ENCODE data around the gene NAMPT. TPM values are rescaled to one million over a fixed set of nuclear protein-coding genes. Genes with fewer than 3 reads are reported as not detected.

Gene NAMPT
- total RNA-seq, 4 donors from 2014 or later: 107 to 199 (median 159) TPM

DNA sequence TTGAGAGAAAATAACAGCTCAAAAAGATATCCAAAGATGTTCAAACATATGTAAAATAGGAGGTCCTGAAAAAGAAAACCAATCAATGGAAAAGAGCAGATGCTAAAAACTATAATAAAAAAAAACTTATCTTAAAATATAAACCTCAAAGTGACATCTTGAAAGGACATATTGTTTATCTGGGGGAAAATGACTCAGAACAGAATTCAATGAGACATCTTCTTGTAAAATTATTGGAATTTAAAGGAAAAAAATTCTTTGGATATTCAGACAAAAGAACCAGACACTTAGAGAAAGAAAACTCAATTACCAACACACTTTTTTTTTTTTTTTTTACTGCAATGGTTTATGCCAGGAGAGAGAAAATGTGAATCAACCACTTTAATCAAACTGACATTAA, 58.9 kb downstream of the NAMPT start:
- no peak for TF ChIP-seq POLR2A (IDR thresholded peaks at IDR 0.05)
- TF ChIP-seq, protein P1, sequence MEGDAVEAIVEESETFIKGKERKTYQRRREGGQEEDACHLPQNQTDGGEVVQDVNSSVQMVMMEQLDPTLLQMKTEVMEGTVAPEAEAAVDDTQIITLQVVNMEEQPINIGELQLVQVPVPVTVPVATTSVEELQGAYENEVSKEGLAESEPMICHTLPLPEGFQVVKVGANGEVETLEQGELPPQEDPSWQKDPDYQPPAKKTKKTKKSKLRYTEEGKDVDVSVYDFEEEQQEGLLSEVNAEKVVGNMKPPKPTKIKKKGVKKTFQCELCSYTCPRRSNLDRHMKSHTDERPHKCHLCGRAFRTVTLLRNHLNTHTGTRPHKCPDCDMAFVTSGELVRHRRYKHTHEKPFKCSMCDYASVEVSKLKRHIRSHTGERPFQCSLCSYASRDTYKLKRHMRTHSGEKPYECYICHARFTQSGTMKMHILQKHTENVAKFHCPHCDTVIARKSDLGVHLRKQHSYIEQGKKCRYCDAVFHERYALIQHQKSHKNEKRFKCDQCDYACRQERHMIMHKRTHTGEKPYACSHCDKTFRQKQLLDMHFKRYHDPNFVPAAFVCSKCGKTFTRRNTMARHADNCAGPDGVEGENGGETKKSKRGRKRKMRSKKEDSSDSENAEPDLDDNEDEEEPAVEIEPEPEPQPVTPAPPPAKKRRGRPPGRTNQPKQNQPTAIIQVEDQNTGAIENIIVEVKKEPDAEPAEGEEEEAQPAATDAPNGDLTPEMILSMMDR (IDR thresholded peaks at IDR 0.05 in 4 of 5, conservative IDR thresholded peaks at IDR 0.05 in 1 of 5): no peak
- H3K9me3 ChIP-seq: no peaks in the 10 kb centered on the region
- H3K27ac ChIP-seq: no peak overlapping the region
- no peaks in the 10 kb centered on the region for H3K4me1 ChIP-seq
- no peak for DNase-seq
- intact Hi-C loops (cut with DNase I; ENCODE audit: low total_unique reads): no loop called here
- H3K27me3 ChIP-seq: no peaks in the 10 kb centered on the region
- H3K36me3 ChIP-seq: no peaks in the 10 kb centered on the region
- no peak overlapping the region for H3K4me3 ChIP-seq
- in situ Hi-C loops (cut with MboI; ENCODE audit: low sequenced_read_pairs in 4 of 4): no loop called here
- ATAC-seq: no peak

DNA sequence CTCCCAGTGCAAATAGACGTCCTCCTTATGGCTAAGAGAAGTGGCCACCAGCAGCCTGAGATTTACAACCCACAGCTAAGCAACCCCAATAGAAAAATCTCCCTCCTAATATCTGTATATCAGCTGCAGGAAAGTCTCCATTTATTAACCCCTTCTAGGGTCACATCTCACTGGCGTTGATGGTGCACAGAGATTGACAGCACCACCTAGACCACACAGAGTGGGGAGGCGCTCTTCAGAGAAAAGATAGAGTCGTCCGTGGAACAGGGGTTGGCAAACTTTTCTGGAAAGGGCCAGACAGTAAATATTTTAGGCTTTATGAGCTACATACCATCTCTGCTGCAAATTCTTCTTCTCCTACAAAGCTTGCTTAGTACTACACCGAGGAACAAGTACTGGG, 60.0 kb downstream of the NAMPT start:
- no peaks in the 10 kb centered on the region for H3K27me3 ChIP-seq
- ATAC-seq (no peak), DNase-seq (no peak)
- H3K9me3 ChIP-seq: no peaks in the 10 kb centered on the region
- H3K4me3 ChIP-seq: no peak overlapping the region
- TF ChIP-seq POLR2A (IDR thresholded peaks at IDR 0.05): no peak
- TF ChIP-seq, protein P1 (IDR thresholded peaks at IDR 0.05 in 4 of 5, conservative IDR thresholded peaks at IDR 0.05 in 1 of 5): no peak
- no peaks in the 10 kb centered on the region for H3K4me1 ChIP-seq
- no peak overlapping the region for H3K27ac ChIP-seq
- in situ Hi-C loops (cut with MboI; ENCODE audit: low sequenced_read_pairs in 4 of 4) (no loop called here), intact Hi-C loops (cut with DNase I; ENCODE audit: low total_unique reads) (no loop called here)
- no peaks in the 10 kb centered on the region for H3K36me3 ChIP-seq

DNA sequence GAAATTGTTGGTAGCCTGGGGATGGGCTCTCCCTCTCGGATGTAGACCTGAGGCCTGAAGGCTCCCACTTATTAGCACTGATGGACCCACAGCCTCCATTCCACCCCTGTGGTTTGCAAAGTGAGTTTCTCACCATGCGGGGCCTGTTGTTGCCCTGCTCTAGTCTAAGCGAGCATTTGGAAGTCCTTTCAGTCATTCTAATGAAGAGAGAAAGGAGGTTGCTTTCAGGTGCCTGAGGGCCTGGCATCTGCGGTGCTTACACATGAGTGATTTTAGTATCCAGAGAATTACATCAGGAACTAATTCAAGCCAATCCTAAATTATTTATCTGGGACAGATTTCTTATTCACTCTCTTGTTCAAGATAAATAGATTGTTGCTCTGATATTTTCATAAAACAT, 61.6 kb downstream of the NAMPT start:
- no peak for TF ChIP-seq POLR2A (IDR thresholded peaks at IDR 0.05)
- TF ChIP-seq, protein P1 (IDR thresholded peaks at IDR 0.05 in 4 of 5, conservative IDR thresholded peaks at IDR 0.05 in 1 of 5): no peak
- ATAC-seq (no peak), DNase-seq (no peak)
- peaks cover 0 to under 1% of the 10 kb centered on the region in 2 donors for H3K4me1 ChIP-seq
- H3K9me3 ChIP-seq: no peaks in the 10 kb centered on the region
- intact Hi-C loops (cut with DNase I; ENCODE audit: low total_unique reads) (no loop called here), in situ Hi-C loops (cut with MboI; ENCODE audit: low sequenced_read_pairs in 4 of 4) (no loop called here)
- H3K27ac ChIP-seq: no peak overlapping the region
- no peak overlapping the region for H3K4me3 ChIP-seq
- no peaks in the 10 kb centered on the region for H3K36me3 ChIP-seq
- no peaks in the 10 kb centered on the region for H3K27me3 ChIP-seq

DNA sequence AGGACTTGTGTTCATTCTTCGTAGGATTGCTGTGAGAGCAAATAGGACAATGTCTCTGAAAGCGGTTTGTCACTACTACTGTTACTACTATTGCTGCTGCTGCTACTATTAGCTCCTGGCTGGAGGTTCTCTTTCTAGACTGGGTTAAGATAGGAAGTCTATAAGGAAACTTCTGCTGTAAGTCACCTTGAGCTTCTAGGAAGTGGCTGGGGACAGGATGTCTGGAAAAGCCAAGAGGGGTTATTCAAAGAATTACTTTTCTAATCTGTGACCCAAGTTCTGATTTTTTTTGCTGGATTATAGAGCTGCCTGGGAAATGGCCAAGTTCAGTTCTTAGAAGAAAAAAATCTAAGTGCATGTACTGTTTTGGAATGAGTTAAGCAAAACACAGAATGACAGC, 62.2 kb downstream of the NAMPT start:
- H3K27ac ChIP-seq: no peak overlapping the region
- H3K27me3 ChIP-seq: no peaks in the 10 kb centered on the region
- H3K4me1 ChIP-seq: peaks cover 5 to 6% of the 10 kb centered on the region in 2 donors
- TF ChIP-seq, protein P1 (IDR thresholded peaks at IDR 0.05 in 4 of 5, conservative IDR thresholded peaks at IDR 0.05 in 1 of 5): no peak
- TF ChIP-seq POLR2A (IDR thresholded peaks at IDR 0.05): no peak
- ATAC-seq: no peak
- H3K4me3 ChIP-seq: no peak overlapping the region
- H3K36me3 ChIP-seq: no peaks in the 10 kb centered on the region
- in situ Hi-C loops (cut with MboI; ENCODE audit: low sequenced_read_pairs in 4 of 4): no loop called here
- intact Hi-C loops (cut with DNase I; ENCODE audit: low total_unique reads): no loop called here
- no peak for DNase-seq
- H3K9me3 ChIP-seq: no peaks in the 10 kb centered on the region

DNA sequence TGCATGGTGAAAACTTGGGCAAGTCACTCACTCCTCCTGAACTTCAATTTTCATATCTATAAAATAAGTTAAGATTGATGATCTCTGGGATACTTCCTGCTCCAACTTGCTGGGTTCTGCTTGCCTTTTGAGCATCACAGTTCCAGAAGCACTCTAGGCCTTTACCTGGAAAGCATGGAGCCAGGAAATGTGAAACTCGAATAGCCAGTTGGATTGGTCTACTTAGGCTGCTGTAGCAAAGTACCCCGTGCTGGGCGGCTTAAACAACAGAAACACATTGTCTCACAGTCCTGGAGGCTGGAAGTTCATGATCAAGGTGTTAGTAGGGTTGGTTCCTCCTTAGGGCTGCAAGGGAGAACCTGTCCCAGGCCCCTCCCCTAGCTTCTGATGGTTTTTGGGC, 64.5 kb downstream of the NAMPT start:
- in situ Hi-C loops (cut with MboI; ENCODE audit: low sequenced_read_pairs in 4 of 4): no loop called here

More for the DNA sequence above, 64.5 kb downstream of the NAMPT start:
- H3K36me3 ChIP-seq: no peaks in the 10 kb centered on the region
- no peak overlapping the region for H3K27ac ChIP-seq
- H3K4me3 ChIP-seq: no peak overlapping the region
- H3K27me3 ChIP-seq: no peaks in the 10 kb centered on the region
- DNase-seq (no peak), ATAC-seq (no peak)
- no peak for TF ChIP-seq POLR2A (IDR thresholded peaks at IDR 0.05)
- TF ChIP-seq, protein P1 (IDR thresholded peaks at IDR 0.05 in 4 of 5, conservative IDR thresholded peaks at IDR 0.05 in 1 of 5): no peak
- intact Hi-C loops (cut with DNase I; ENCODE audit: low total_unique reads): no loop called here
- no peaks in the 10 kb centered on the region for H3K9me3 ChIP-seq
- H3K4me1 ChIP-seq: peaks cover 16 to 27% of the 10 kb centered on the region in 2 donors

Measured in gastrocnemius medialis (tissue), 4 donors.